GM12801 (cell line): ENCODE measurements around the gene ADPRS.

Experiments
- TF ChIP-seq, protein P1 (sequence below): IDR thresholded peaks from one replicate; pipeline ENCODE4 v1.5.1; 2011; ENCODE audit warnings: control low read depth; ENCODE audit not compliant: insufficient read length; ENCODE audit errors: extremely low read depth

Gene ADPRS, protein sequence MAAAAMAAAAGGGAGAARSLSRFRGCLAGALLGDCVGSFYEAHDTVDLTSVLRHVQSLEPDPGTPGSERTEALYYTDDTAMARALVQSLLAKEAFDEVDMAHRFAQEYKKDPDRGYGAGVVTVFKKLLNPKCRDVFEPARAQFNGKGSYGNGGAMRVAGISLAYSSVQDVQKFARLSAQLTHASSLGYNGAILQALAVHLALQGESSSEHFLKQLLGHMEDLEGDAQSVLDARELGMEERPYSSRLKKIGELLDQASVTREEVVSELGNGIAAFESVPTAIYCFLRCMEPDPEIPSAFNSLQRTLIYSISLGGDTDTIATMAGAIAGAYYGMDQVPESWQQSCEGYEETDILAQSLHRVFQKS

DNA sequence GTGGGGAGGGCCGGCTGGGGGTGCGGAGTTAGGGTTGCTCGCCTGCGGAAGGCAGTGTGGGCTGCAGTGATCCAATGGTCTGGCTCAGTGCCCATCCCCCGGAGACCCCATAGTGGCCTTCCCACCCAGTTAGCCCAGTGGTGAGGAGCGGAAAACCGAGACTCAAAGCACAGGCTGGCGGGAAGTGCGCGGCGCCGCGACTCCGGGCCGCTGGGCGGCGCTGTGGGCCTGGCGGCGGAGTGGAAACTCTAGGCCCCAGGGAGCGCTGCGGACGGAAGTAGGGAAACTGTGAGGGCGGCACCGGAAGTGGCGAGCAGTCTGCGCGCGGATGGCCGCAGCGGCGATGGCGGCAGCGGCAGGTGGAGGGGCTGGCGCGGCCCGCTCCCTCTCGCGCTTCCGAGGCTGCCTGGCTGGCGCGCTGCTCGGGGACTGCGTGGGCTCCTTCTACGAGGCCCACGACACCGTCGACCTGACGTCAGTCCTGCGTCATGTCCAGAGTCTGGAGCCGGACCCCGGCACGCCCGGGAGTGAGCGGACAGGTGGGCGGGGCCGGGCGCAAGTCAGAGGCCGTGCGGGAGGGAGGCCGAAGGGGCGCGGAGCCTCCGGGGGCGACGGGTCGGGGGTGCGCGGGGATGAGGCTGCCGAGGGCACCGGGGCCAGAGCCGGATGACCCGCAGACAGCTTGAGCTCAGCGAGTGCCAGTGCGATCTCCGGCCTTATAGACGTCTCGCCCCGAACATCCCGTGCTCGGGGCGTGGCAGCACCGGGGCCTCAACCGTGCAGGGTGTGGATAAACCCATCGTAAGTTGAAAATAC lies at the start of gene ADPRS:
TSS of gene ADPRS (plus strand) at position 316 of the 816 bp plus-strand sequence. CDS start at position 329, 13 bp downstream.
- TF ChIP-seq, protein P1, sequence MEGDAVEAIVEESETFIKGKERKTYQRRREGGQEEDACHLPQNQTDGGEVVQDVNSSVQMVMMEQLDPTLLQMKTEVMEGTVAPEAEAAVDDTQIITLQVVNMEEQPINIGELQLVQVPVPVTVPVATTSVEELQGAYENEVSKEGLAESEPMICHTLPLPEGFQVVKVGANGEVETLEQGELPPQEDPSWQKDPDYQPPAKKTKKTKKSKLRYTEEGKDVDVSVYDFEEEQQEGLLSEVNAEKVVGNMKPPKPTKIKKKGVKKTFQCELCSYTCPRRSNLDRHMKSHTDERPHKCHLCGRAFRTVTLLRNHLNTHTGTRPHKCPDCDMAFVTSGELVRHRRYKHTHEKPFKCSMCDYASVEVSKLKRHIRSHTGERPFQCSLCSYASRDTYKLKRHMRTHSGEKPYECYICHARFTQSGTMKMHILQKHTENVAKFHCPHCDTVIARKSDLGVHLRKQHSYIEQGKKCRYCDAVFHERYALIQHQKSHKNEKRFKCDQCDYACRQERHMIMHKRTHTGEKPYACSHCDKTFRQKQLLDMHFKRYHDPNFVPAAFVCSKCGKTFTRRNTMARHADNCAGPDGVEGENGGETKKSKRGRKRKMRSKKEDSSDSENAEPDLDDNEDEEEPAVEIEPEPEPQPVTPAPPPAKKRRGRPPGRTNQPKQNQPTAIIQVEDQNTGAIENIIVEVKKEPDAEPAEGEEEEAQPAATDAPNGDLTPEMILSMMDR, result no peak

DNA sequence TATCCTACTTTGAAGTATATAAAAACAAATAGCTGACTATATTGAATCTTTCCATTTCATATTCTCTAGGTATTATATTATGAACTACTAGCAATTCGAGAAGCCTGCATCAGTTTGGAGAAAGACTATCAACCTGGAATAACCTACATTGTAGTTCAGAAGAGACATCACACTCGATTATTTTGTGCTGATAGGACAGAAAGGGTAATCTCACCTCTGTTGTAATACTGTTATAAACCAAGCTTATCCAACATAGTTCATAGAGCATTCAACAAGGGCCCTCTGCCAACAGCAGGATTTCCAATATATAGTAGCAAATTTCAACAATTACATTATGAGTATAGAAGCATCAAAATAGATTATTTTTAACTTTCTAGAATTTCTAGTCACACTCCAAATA lies 48.5 kb upstream of the ADPRS start:
- TF ChIP-seq, protein P1, result no peak

DNA sequence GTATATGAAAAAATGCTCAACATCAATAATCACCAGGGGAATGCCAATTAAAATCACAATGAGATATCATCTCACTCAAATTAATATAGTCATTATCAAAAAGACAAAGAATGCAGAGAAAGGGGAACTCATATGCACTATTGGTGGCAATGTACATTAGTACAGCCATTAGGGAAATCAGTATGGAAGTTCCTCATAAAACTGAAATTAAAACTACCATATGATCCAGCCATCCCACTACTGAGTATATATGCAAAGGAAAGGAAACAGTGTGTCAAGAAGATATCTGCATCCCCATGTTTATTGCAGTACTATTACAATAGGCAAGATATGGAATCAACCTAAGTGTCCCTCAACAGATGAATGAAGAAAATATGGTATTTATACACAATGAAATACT lies 36.9 kb upstream of the ADPRS start:
- TF ChIP-seq, protein P1, result no peak

DNA sequence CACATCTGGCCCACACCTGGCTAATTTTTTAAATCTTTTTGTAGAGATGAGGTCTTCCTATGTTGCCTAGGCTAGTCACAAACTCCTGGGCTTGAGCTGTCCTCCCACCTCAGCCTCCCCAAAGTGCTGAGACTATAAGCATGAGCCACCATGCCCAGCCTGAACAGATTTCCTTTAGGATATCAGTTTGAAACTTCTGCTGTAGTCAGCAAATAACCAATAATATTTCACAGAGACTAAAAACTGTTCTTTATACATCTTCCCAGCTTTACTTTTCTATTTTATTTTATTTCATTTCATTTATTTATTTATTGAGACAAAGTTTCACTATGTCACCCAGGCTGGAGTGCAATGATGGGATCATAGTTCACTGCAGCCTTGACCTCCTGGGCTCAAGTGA lies 34.7 kb upstream of the ADPRS start:
- TF ChIP-seq, protein P1, result no peak

DNA sequence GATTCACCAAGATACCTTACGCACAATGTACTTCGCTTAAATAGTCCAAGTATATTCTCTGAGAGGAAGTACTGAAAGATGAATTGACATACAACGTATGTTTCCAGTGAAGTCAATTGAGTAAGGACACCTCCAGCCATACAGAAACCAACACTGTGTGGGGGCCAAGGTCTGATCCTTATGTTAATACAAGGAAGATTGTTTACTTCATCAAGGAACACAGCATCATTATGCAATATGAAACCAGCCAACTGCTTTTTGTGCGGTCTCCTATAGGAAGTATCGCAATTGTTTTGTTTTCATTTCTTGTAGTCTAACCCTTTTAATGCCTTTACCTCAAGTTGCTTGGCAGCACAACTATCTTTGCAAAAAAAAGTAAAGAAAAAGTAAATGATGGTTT lies 33.0 kb upstream of the ADPRS start:
- TF ChIP-seq, protein P1, result no peak

DNA sequence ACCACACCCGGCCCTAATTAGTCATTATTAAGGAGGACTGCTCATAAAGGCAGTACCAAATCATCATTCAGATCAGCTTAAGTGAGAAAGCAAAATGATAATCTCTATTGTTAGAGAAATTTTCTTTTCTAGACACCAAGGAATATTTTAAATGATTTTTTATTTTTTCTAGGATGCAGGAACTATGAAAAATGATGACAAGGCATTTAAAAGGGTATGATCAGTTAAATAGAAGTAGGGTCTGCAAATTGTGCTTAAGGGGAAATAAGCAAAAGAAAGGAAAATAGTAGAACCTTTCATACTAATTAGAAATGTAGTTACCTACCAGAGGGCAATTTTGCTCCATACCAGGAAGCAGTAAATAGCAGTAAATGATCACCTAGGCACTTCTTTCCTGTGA lies 26.4 kb upstream of the ADPRS start:
- TF ChIP-seq, protein P1, result no peak

DNA sequence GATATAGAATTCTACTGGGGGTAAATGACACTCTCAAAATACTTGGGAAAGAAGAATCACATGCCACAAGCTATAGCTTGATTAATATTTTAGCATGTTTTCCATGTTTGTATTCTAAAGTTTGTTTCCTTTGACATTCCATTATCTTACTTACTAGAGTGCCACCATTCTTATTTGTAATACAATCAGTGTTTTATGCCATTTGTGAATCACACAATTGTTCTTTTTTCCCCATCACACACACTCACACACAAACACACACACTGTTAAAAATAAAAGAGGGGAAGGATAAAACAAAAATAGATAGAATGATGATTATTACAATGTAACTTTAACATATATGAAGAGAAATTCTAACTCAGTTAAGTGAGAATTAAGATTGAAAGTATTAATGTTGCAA lies 20.8 kb upstream of the ADPRS start:
- TF ChIP-seq, protein P1, result no peak
